Non-pigmented ciliary epithelial cell (primary cell): ENCODE measurements around the gene KRTAP10-2.
"Not testable (repeated sequence)": the region's sequence is repeated elsewhere in the genome, so short reads cannot be mapped to it uniquely, and the experiment has no call there.

Experiments used
- DNase-seq: peaks from one replicate; pipeline ENCODE4 v3.0.0-alpha.2; 2010; ENCODE audit warnings: low read depth

KRTAP10-2 gene

DNA sequence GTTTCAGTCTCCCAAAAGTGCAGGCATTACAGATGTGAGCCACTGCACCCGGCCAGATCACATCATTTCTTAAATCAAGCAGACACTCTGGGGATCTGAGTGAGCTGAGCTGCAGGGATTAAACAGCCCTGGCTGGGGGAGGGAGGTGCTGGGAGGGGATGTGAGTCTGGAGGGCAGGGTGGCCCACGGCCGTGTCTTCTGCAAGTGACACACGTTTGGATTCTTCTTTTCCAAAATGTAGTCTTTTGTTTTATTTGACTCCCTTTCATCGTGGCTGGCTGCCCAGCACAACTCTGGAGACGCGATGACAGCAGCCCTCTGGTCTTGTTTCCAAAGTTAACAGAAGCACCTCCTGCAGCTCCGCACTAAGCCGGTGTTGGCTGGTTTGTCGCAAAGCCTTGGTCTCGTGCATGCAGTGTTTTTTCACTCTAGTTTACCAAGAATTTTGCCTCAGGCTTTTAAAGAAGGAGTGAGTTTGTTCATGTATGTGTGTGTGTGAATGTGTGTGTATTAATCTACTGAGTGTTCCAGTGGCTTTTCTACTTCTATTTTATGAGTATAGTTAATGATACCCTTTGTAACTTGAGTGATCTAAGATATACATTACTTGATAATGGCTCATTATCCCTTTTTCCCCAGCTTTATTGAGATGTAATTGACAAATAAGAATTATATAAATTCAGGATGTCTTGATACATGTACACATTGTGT, 31.9 kb upstream of the KRTAP10-2 start:
- DNase-seq, result no peak

DNA sequence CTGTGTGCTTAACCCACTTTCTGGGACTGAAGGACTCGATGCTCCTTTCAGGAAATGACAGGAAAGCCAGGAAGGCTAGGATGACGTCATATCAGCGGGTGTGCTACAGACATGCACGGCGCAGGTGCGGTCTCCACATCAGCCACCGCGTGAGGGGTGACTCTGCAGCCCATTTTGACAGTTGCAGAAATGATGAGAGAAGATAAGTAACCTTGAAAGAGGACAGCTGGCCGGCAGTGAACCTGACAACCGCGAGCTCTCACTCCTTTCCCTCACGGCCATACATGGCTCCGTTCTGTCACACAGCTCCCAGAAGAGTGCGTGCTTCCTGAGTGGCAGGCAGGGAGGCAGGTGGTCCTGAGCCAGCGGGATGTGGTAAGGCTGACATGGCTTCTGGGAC, 30.8 kb upstream of the KRTAP10-2 start:
- DNase-seq, result no peak

DNA sequence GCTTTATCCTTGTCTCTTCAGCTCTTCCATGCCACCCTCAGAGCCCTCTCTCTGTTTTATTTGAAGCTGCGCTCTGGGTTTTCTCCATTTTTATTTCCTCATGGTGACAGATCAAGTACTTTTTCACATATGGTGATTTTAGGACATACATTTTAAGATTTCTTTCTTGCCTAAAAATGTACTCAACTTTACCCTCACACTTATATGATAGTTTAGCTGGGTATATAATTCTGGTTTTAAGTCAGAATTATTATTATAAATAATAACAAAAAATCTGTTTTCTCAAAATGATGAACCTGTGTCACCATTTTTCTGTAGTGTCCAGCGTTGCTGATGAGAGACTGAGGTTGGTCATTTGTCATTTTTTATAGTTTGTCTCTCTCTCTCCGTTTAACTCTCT, 29.9 kb upstream of the KRTAP10-2 start:
- DNase-seq, result no peak

DNA sequence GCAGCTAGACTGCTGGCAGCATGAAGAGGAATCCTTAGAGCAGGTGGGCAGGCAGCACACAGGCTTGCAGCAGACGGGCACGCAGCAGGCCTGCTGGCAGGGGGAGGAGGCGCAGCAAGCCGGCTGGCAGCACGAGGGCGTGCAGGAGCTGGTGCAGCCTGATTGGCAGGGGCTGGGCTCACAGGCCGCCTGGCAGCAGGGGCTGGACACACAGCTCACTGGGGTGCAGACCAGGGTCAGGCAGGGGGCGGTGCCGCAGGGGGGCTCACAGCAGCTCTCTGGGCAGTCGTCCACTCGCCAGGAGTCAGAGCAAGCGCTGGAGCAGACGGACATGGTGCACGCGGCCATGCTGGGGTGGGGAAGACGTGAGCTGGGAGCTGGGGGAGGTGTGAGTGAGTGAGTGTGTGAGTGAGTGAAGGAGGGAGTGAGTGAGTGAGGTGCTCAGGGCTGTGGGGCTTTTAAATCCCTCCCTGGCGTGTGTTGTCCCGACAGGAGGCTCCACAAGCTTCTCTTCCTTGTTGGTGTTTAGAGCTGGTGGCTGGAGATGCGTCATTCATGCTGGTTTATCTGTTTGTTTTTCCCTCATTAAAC, 29.0 kb upstream of the KRTAP10-2 start, which contains the start of gene KRTAP10-5:
Gene KRTAP10-5, minus strand, starts transcription at position 374 of the 591 bp plus-strand sequence. Its CDS starts 26 bp downstream, at position 348.
- not testable (repeated sequence) for DNase-seq

DNA sequence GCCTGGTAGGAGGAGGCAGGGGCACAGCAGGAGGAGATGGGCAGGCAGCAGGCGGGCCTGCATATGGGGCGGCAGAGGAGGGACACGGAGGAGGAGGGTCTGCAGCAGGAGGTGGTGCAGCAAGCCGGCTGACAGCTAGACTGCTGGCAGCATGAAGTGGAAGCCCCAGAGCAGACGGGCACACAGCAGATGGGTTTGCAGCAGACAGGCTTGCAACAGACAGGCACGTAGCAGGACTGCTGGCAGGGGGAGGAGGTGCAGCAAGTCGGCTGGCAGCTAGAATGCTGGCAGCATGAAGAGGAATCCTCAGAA, 28.5 kb upstream of the KRTAP10-2 start:
- no peak for DNase-seq

DNA sequence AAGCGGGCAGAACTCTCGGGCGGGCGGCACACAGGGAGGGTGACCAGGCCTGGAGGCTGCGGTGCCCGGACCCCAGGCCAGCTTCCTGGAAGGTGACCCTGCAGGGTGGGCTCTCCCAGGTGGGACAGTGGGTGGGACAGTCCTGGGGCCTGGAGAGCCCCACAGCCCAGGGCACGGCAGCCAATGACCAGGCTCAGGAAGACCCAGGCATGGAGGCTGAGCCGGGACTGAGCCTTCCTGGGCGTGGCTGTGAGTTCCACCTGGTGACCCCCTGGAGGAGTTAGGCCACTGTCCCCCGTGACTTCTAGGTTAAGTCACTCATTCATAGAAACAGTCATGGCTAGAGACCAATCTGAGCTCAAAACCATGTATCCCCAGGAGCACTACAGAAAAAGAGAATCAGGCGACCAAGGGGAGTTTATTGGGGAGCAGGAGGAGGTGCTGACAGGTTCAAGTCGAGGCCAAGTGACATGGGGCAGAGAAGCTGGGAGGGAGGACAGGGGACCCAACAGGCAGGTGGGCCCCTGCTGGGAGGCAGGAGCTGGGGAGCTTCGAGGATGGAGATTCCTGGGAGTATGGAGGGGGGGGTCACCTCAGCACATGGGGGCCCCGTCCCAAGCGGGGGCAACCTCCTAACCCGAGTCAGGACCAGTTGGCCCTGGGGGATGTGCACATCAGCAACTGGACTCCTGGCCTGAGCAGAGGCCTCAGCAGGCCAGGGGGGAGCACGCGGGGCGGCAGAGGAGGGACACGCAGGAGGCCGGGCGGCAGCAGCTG, 27.9 kb upstream of the KRTAP10-2 start:
- no peak for DNase-seq

DNA sequence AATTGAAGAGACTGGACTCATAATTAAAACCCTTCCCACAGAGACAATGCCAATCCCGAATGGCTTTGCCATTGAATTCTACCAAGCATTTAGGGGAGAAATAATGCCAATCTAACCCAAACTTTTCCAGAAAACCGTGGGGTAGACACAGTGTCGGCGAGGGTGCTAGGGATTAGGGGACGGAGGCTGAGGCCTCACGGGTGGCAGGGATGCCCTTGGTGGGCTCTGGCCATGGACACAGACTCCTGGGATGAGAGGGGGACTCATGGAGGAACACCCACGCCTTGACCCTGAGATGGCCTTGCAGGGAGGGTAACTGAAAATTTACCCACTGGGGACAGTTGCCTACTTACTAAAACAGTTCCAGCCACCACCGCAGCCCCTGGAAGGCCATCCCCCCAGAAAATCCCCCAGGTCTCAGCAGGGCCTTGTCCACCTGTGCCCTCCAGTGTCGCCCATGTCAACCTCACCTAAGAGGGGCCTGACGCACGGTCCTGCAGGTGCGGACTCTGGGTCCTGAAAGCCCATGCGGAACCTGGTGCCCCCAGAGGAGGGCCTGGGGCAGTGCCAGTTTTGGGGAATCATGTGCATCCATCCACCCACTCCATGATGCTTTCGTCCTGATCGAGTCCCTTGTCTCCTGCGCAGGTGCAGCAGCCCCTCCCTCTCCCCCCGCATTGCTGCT, 27.2 kb upstream of the KRTAP10-2 start:
- DNase-seq, result no peak

DNA sequence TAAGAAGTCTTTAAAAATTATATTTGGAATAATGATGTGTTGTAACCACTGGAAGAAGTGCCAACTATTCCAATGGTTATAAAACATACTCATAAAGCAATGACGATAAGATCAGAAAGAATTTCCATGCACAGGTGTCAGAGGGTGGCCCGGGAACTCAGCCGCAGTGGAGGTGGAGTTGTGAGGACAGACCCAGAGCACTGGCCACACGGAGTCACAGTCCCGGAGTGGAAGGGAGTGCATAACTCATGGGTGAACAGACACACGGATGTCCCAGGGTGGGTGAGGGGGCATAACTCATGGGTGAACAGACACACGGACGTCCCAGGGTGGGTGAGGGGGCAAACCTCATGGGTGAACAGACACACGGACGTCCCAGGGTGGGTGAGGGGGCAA, 24.7 kb upstream of the KRTAP10-2 start:
- no peak for DNase-seq

DNA sequence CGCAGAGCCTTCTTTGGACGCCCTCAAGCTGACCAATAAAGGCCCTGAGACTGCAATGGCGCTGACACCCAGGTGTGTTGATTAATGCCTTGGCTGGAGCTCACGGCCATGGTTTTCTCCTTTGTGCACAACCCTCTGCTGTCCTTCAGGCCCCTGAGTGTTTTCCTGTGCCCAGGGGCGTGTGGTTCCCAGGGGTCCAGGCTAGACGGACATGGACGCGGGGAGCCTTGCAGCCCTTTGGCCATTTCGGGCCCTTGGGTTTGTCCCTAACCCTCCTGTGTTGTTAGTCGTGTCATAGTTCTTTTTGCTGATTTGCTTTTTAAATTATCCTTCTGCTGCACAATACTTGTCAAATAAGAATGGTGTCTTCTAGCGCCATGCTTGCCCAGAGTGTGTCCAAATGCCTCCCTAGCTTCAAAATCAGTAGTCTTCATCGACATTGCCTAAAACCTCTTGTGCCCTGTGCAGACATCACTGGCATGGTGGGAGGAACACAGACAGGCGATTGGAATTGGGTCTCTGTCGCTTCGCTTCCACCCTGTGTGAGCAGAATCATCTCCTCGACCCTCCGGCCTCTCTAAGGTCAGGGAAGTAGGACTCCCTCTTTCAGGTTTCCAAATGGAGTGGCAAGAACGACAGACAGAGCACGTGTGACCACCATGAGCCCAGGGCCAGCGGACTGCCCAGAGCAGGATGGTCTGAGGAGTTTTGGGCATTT, 24.2 kb upstream of the KRTAP10-2 start:
- no peak for DNase-seq

DNA sequence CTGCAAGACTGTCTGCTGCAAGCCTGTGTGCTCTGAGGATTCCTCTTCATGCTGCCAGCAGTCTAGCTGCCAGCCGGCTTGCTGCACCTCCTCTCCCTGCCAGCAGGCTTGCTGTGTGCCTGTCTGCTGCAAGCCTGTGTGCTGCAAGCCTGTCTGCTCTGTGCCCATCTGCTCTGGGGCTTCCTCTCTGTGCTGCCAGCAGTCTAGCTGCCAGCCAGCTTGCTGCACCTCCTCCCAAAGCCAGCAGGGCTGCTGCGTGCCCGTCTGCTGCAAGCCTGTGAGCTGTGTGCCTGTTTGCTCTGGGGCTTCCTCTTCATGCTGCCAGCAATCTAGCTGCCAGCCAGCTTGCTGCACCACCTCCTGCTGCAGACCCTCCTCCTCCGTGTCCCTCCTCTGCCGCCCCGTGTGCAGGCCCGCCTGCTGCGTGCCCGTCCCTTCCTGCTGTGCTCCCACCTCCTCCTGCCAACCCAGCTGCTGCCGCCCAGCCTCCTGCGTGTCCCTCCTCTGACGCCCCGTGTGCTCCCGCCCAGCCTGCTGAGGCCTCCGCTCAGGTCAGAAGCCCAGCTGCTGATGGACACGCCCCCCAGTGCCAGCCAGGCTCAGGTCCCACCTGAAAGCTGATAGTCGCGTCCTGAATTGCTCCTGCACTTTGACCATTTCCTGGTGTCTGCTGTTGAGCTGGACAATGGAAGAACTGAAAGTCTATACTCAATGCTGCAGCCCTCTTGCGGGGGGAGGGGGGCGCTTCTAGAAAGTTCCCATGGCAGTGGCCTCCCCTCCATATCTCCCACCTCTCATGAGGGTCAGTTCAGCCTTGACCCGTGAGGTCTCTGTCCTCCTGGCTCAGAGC, 23.4 kb upstream of the KRTAP10-2 start:
- DNase-seq, result no peak

DNA sequence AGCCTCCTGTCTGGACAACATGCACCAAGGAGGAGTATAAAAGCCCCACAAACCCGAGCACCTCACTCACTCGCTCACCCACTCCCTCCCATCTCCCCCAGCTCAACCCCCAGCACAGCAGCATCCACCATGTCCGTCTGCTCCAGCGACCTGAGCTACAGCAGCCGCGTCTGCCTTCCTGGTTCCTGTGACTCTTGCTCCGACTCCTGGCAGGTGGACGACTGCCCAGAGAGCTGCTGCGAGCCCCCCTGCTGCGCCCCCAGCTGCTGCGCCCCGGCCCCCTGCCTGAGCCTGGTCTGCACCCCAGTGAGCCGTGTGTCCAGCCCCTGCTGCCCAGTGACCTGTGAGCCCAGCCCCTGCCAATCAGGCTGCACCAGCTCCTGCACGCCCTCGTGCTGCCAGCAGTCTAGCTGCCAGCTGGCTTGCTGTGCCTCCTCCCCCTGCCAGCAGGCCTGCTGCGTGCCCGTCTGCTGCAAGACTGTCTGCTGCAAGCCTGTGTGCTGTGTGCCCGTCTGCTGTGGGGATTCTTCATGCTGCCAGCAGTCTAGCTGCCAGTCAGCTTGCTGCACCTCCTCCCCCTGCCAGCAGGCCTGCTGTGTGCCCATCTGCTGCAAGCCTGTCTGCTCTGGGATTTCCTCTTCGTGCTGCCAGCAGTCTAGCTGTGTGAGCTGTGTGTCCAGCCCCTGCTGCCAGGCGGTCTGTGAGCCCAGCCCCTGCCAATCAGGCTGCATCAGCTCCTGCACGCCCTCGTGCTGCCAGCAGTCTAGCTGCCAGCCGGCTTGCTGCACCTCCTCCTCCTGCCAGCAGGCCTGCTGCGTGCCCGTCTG, 22.5 kb upstream of the KRTAP10-2 start, which contains the start of gene KRTAP10-4:
Gene KRTAP10-4, plus strand, starts transcription at position 100 of the 827 bp plus-strand sequence. Its CDS starts 30 bp downstream, at position 130.
- DNase-seq, result not testable (repeated sequence)

DNA sequence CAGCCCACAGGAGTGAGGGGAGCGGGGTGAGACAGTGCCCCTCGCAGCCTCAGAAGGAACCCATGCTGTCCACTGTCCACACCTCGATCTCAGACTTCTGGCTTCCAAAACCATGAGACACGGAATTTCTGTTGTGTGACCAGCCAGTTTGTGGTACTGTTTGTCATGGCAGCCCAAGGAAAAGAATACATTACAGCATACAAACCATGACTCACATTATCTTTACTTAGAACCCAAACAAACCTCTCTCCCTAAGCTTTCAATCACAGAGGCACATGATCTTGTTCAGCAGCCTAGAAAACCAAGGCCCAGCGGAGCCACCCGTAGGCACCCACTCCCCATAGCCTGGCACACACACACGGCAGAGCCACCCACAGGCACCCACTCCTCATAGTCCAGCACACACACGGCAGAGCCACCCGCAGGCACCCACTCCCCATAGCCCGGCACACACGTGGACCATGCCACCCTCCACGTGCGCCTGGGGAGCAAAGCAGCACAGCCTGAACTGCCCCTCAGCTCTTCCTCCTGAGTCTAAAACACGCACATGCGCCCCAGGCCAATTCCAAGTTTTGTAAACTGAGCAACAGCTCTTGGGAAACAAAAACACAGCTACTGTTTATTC, 21.8 kb upstream of the KRTAP10-2 start:
- DNase-seq, result no peak

DNA sequence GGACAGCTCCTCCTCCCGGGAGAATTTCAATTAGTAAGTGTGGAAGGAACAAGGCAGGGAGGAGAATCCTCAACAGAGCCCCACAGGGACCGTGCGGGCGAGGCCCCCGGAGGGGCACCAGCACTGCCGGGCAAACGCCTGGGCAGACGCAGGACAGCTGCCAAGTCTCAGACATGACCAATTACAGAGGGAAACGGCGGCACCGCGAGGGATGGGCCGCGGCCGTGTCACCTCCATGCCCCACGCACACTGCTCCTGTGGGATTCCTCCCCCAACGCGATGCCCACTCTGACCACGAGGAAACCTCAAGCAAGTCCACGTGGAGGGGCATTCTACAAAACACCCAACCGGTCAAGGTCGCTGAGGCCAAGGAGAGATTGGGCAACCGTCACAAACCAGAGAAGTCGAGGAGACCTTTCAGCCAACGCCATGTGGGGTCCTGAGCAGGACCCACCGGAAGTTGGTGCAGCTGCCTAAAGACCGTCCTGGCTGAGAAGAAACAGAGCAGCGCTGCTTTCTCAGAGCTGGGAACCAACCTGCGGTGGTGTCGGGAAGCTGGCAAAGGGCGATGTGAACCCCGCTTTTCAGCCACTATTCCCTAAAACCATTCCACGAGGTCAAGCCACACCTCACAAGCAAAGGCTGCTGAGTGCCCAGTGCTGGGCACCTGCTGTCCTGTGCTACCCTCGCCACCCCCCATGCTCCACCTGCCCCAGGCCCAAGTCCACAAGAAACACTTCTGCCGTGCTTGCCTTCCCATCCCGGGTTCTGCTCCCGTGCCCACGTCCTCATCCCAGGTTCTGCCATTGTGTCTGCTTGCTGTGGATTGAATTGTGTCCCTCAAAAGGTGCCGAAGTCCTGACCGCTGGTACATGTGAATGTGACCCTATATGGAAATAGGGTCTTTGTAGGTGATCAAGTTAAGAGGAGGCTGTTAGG, 20.8 kb upstream of the KRTAP10-2 start:
- no peak for DNase-seq

DNA sequence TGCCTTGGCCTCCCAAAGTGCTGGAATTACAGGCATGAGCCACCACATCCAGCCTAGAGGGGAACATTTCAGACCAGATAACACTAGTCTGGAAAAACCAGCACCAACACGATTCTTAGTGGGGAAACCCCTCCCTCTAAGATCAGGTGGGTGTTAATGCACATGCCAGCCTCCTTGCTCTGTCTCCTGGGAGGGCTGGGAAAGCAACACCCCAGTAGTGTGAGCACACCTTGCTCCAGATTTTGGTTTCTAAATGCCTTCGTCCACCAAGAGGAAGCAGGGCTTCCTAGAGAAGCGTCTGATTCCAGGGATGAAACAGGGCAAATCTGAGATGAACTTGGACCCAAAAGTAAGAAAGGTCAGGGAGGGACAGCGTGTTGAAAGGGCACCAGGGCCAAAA, 20.0 kb upstream of the KRTAP10-2 start:
- no peak for DNase-seq

DNA sequence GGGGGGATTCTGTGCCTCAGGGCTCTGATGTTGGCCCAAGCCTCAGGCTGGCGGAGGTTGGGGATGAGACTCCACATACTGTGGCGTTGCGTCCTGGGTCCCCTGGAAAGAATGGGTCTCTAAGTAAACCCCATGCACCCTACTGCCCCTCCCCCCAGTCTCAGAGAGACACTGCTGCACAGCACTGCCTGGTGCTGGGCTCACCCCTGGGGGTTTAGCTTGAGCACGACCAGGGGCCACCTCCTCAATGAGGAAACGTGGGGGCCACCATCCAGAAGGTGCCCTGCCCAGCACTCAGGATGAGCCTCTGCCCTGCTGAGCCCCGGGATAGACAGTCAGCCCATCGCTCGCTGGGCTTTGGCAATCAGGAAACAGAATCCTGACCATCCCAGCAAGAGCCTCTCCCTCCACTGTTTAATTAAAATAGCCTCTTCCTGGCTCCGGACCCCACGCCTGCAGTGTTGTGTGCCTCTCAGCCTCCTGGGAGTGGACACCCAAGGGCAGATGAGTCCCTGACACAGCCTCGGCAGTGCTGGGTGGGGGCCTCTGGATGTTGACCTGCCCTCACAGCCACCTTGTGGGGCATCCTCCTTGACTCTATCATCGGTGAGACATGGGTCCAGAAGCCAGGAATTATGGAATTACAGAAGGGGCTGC, 18.7 kb upstream of the KRTAP10-2 start:
- DNase-seq, result no peak

DNA sequence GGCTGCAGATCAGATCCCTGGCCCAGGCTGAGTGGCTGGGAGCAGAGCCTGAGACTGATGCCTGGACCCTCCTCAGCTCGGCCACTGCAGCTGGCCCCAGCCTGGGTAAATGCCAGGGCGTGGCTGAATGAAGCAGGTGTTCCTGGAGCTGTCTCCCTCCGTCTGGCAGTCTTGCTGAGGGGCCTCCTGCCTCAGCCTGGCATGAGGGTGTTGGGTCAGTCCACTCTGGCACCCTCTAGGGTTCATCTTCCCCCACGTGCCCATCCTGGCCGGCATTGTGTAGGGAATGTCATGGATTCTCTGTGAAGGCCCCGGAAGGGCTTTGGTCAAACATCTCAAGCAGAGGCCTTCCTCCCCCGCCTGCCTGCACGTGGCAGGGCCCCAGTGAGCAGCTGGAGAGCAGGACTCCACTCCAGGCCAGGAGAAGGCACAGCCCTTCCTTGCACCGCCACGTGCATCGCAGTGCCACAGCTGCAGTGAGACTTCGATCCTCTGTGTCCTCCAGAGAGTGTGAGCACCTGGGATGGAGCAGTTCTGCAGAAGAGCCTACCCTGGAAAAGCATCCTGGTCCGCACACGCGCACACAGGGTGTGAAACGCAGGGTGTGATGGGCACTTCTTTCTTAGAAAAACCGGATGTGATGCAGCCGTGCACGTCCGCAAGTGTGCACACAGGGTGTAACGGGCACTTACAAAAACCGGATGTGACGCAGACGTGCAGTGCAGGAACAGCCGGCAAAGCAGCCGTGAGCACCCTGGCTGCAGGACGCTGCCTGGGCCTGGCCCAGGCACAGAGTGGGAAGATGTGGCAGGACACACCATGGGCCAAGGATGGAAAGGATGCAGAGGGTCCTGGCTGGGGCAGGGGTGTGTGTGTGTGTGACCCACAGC, 17.6 kb upstream of the KRTAP10-2 start:
- DNase-seq, result no peak

DNA sequence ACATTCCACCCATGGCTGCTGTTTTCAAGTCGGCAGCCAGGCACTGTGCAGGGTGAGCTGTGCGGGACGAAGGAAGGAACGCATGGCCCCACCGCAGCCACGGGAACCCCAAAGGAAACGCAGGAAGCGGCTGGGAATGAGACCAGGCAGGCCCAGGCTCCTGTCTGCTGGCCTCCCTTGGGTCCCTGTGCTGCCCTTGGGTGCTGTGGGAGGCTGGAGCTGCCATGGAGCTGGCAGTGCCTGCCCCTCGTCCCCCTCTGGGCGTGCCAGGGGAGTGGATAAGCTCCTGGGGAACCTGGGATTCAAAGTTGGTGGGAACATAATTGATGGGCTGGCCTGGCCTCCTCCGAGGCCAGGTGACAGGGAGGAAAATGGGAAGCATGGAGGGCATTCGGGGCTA, 17.0 kb upstream of the KRTAP10-2 start:
- DNase-seq, result no peak
